ENCODE measurements around the gene CERS5. TPM values are rescaled to one million over a fixed set of nuclear protein-coding genes. Genes with fewer than 3 reads are reported as not detected.

CERS5 gene
- polyA plus RNA-seq, 1 of the 3 experiments (the other 2 are of a cell fraction): 56.9 TPM

GRCh38 chr12:50081096-50081808 is 85.9 kb downstream of the CERS5 start:
- no peak overlapping the region for H2AFZ ChIP-seq (ENCODE audit: low read depth)
- H3K9me2 ChIP-seq: no peaks in the 10 kb centered on the region
- ChIA-PET POLR2A (no interaction called here), CTCF (interaction anchor here (0.6 to 37.6 kb wide), 5 partner anchors 20 to 114 kb away, joined by 3 to 1401 read pairs (median 4); partner anchors contain the start of genes AQP5, AQP6 and COX14)
- H4K20me1 ChIP-seq (ENCODE audit: insufficient read depth): no peaks in the 10 kb centered on the region; the same call in 1 of the 2 replicates
- no peaks in the 10 kb centered on the region for H3K9me3 ChIP-seq
- TF ChIP-seq CTCF (IDR thresholded peaks at IDR 0.05) (no peak), JUND (IDR thresholded peaks at IDR 0.05) (no peak), FOXM1 (IDR thresholded peaks at IDR 0.05; ENCODE audit: low read depth) (no peak), TEAD4 (IDR thresholded peaks at IDR 0.05; ENCODE audit: borderline replicate concordance, insufficient read depth) (no peak), POLR2AphosphoS5 (IDR thresholded peaks at IDR 0.05; ENCODE audit: low read depth, low read length) (no peak), ELF1 (IDR thresholded peaks at IDR 0.05) (no peak), NRF1 (IDR thresholded peaks at IDR 0.05; ENCODE audit: low read depth, low read length) (no peak), RXRA (IDR thresholded peaks at IDR 0.05; ENCODE audit: borderline replicate concordance, low read depth) (no peak), MAX (IDR thresholded peaks at IDR 0.05; ENCODE audit: low read depth) (no peak), SMC3 (IDR thresholded peaks at IDR 0.05; ENCODE audit: low read depth, low read length) (no peak), ZBTB33 (IDR thresholded peaks at IDR 0.05; ENCODE audit: borderline replicate concordance, low read depth) (no peak), RAD21 (IDR thresholded peaks at IDR 0.05; ENCODE audit: low read length) (no peak)
- no peak overlapping the region for H3K4me2 ChIP-seq
- H3K27ac ChIP-seq (ENCODE audit: low read depth in 2 of 2, low read length in 1 of 2): no peak overlapping the region
- H3K4me3 ChIP-seq (ENCODE audit: low read depth in 2 of 2, low read length in 1 of 2): no peak overlapping the region
- 91% methylated on average over 29 of the region's 46 CpGs for WGBS (ENCODE audit: low lambda C conversion rate)
- H3K9ac ChIP-seq: no peak overlapping the region
- H3K4me1 ChIP-seq (ENCODE audit: control insufficient read depth in 1 of 2, insufficient read depth in 2 of 2, low read depth in 1 of 2, low read length in 1 of 2): peaks cover 0 to 8% of the 10 kb centered on the region in 2 experiments; a peak in 1 of 4 replicates
- no peaks in the 10 kb centered on the region for H3K27me3 ChIP-seq (ENCODE audit: insufficient read depth)
- H3K79me2 ChIP-seq (ENCODE audit: insufficient read depth): peaks cover 19% of the 10 kb centered on the region; the same call in 1 of the 2 replicates
- H3F3A ChIP-seq (replicated peaks; ENCODE audit: insufficient read depth): peaks cover 13% of the 10 kb centered on the region
- no peak for DNase-seq
- H3K36me3 ChIP-seq (replicated peaks in 1 of 2; ENCODE audit: control insufficient read depth in 1 of 2, insufficient read depth in 2 of 2, low read length in 1 of 2): no peaks in the 10 kb centered on the region

GRCh38 chr12:50079771-50080170 is 87.4 kb downstream of the CERS5 start:
- peaks cover 0 to 11% of the 10 kb centered on the region in 2 experiments; a peak in 1 of 4 replicates for H3K4me1 ChIP-seq (ENCODE audit: control insufficient read depth in 1 of 2, insufficient read depth in 2 of 2, low read depth in 1 of 2, low read length in 1 of 2)
- H4K20me1 ChIP-seq (ENCODE audit: insufficient read depth): no peaks in the 10 kb centered on the region
- H2AFZ ChIP-seq (ENCODE audit: low read depth): no peak overlapping the region
- WGBS (ENCODE audit: low lambda C conversion rate): 93% methylated on average over 5 of the region's 5 CpGs
- H3K79me2 ChIP-seq (ENCODE audit: insufficient read depth): peaks cover 17% of the 10 kb centered on the region; the same call in 1 of the 2 replicates
- no peaks in the 10 kb centered on the region for H3K36me3 ChIP-seq (replicated peaks in 1 of 2; ENCODE audit: control insufficient read depth in 1 of 2, insufficient read depth in 2 of 2, low read length in 1 of 2)
- TF ChIP-seq JUND (IDR thresholded peaks at IDR 0.05): no peak
- peak; percentile 83 for TF ChIP-seq REST (IDR thresholded peaks at IDR 0.05; ENCODE audit: low read depth, low read length)
- TF ChIP-seq RFX5 (IDR thresholded peaks at IDR 0.05; ENCODE audit: low read length): no peak
- no peak for DNase-seq
- no peaks in the 10 kb centered on the region for H3K9me2 ChIP-seq
- no peak overlapping the region for H3K4me2 ChIP-seq
- H3K27me3 ChIP-seq (ENCODE audit: insufficient read depth): no peaks in the 10 kb centered on the region
- ChIA-PET CTCF (interaction anchor here (0.5 to 37.6 kb wide), 4 partner anchors 10 to 113 kb away, joined by 3 to 1401 read pairs (median 9); partner anchors contain the start of genes AQP5 and AQP6), POLR2A (interaction anchor here (0.5 kb wide), 1 partner anchor 143 kb away, joined by 3 read pairs; no protein-coding TSS in a partner anchor)
- H3K9ac ChIP-seq: no peak overlapping the region
- H3K4me3 ChIP-seq (ENCODE audit: low read depth in 2 of 2, low read length in 1 of 2): no peak overlapping the region
- no peak overlapping the region for H3K27ac ChIP-seq (ENCODE audit: low read depth in 2 of 2, low read length in 1 of 2)
- H3F3A ChIP-seq (replicated peaks; ENCODE audit: insufficient read depth): peaks cover 6% of the 10 kb centered on the region
- no peaks in the 10 kb centered on the region for H3K9me3 ChIP-seq
